Stimulated activated naive CD8-positive, alpha-beta T cell treated with anti-CD3 and anti-CD28 coated beads, Interleukin-15, amount 100 ng/mL, for 72 hours (primary cell): ENCODE measurements around the gene ABHD10.

Source experiments
- ATAC-seq: fragments of 150-1000 bp; cut with Tn5 transposase; 2 replicates; pipeline ENCODE4 v1.10.0; 2021; ENCODE audit warnings: mild to moderate bottlenecking, moderate library complexity
- DNase-seq, 2 donors: peaks; one replicate each; pipeline ENCODE4 v3.0.0; 2021 to 2022
- H3K27ac Mint-ChIP-seq, 2 donors: one replicate each; pipeline ENCODE4 v1.8.0; 2022; ENCODE audit warnings: mild to moderate bottlenecking in 2 of 2, mixed read lengths in 2 of 2, moderate library complexity in 2 of 2
- H3K27me3 Mint-ChIP-seq: one replicate; pipeline ENCODE4 v1.8.0; 2022; ENCODE audit warnings: mixed read lengths
- H3K4me1 Mint-ChIP-seq: one replicate; pipeline ENCODE4 v1.8.0; 2022; ENCODE audit warnings: mild to moderate bottlenecking, mixed read lengths
- H3K4me3 Mint-ChIP-seq, 2 donors: one replicate each; pipeline ENCODE4 v1.8.0; 2022; ENCODE audit warnings: mild to moderate bottlenecking in 2 of 2, mixed read lengths in 2 of 2, moderate library complexity in 1 of 2
- H3K9me3 Mint-ChIP-seq, 2 donors: one replicate each; pipeline ENCODE4 v1.8.0; 2022; ENCODE audit warnings: mixed read lengths in 2 of 2

ABHD10 gene

DNA sequence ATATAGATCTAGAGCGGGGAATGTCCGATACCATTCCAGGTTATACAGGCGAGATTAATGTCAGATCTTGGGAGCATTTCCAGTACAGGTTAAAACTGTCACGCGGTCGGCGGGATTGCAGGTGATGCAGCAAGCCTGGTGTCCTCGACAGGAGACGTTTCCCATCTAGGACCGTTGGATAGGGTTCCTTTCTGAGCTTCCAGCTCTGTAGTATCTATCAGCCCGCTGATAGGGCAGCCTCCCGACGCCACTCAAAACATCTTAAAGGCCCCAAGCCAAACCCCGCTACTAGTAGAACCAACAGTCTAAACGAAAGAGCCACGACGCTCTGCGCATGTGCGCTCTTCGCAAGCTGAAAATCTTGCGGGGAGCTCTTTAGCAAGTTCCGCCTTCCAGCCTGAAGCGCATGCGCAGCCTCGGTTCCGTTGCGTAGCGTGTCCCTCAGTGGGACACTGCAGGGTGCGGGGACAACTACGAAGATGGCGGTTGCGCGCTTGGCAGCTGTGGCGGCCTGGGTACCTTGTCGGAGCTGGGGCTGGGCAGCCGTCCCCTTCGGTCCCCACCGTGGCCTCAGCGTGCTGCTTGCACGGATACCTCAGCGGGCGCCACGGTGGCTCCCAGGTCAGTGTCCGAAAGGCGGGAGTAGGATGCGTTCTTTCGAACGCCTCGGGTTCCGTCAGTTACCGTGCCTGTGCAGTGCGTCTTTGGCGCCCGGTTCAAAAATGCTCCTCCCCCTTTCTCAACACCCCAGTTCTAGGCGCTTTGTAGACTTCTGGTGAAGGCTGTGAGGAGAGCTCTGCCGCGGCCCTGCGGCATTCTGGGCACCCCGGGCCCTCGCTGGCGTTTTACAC, at the start of gene ABHD10:
Gene ABHD10, plus strand, starts transcription at position 444 of the 851 bp plus-strand sequence. Its CDS starts 36 bp downstream, at position 480.
- H3K9me3 Mint-ChIP-seq = no peaks in the 10 kb centered on the region

DNA sequence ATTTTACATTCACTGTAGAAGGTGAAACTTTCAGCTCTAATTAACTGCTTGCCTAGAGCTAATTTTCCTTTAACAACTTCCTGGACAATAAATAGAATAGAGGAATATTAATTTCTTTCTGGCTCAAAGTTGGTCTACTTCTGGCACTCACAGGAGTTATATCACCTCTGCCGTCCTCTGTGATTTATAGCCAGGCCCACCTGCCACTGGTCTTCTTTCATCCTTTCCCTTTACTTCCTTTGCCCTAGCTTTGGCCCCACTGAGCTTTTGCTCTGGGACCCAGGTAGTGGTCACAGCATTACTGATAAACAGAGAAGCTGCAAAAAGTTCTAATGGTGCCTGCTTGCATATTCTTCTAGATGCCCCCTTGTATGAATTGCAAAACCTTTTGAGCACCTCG, 49.3 kb upstream of the ABHD10 start:
- Mint-ChIP-seq H3K9me3 (no peaks in the 10 kb centered on the region), H3K4me1 (no peaks in the 10 kb centered on the region), H3K4me3 (no peak overlapping the region), H3K27ac (no peak overlapping the region), H3K27me3 (no peaks in the 10 kb centered on the region)
- ATAC-seq (no peak), DNase-seq (no peak)

More for the DNA sequence above, at the start of gene ABHD10:
- peaks cover 33% of the 10 kb centered on the region for H3K4me1 Mint-ChIP-seq
- no peaks in the 10 kb centered on the region for H3K27me3 Mint-ChIP-seq
- peak; percentile 93 to 96 for DNase-seq
- peak within 1 kb of the TSS; percentile 85 to 92 for H3K4me3 Mint-ChIP-seq
- peak within 1 kb of the TSS; percentile 91 to 96 for H3K27ac Mint-ChIP-seq
- peak; percentile 98 for ATAC-seq

DNA sequence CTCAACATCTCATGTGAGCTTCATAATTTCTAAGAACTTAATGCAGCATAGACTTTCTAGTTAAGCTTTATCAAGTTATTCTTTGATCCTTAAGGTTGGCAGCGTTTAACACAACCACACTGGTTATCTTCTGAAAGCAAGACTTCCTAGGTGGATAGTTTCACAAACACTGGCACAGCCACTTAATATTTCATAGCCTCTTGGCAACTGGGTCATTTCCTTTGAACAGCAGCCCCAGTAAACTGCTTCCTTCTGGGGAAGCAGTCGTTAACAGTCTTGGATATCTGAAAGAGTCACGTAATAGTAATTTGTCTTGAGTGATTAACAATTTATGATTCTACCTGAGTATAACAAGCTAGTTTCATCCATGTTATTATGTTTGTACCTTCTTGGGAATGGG, 45.9 kb upstream of the ABHD10 start:
- H3K27me3 Mint-ChIP-seq = no peaks in the 10 kb centered on the region
- no peaks in the 10 kb centered on the region for H3K4me1 Mint-ChIP-seq
- H3K27ac Mint-ChIP-seq = no peak overlapping the region
- ATAC-seq = no peak
- no peak overlapping the region for H3K4me3 Mint-ChIP-seq
- H3K9me3 Mint-ChIP-seq = no peaks in the 10 kb centered on the region
- no peak for DNase-seq

DNA sequence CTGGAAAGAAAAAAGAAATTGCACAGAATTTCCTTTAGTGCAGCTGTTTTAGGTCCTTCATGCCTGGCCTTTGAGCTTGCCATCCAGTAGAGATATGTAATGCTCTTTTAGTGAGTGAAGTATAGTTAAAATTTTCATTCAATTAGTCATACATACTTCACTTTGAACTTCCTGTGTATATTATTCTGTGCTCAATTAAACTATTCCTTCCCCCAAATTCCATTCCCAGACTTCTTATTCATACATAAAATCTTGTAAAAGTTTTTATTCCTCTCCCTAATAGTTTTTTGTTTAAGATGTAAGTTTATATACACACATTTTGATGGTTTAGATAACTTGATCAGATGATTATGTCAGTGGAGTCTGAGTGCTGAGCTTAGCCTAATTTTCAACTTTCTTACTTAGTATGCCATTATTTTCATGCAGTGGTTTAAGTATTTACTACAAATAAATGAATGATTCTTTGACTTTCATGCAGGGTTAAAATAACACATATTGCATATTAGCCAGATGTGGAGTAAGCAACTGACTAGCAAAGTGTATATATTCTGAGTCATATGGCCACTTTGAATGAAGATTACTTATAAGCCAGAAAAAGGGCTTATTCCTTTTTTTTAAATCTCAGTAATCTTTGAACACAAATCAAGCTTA, 42.5 kb upstream of the ABHD10 start:
- DNase-seq (no peak), ATAC-seq (no peak)
- H3K27ac Mint-ChIP-seq = peak overlapping the region in 1 of 2 donors; percentile 49

DNA sequence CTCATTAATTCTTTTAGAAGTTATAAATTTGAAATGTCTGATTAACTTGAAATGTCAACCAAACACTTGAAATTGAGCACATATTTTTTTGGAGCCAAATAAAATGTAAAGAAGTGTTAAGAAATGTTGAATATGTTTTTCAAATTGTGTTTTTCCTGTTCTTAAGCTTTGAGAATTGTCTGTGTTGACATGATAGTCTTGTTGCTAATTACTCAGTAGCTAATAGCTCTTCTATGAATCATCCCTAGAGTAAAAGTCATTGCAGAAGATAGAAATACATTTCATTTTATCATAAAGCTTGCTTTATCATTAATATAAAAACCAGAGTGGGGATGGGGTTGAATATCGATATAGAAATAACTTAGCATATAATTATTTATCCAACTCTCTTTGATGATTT, 41.9 kb upstream of the ABHD10 start:
- no peaks in the 10 kb centered on the region for H3K27me3 Mint-ChIP-seq
- H3K4me1 Mint-ChIP-seq = no peaks in the 10 kb centered on the region
- ATAC-seq (no peak), DNase-seq (no peak)
- no peaks in the 10 kb centered on the region for H3K9me3 Mint-ChIP-seq
- no peak overlapping the region for H3K27ac Mint-ChIP-seq
- H3K4me3 Mint-ChIP-seq = no peak overlapping the region

More for the DNA sequence above, 42.5 kb upstream of the ABHD10 start:
- Mint-ChIP-seq H3K4me1 (no peaks in the 10 kb centered on the region), H3K27me3 (no peaks in the 10 kb centered on the region), H3K4me3 (no peak overlapping the region), H3K9me3 (no peaks in the 10 kb centered on the region)

DNA sequence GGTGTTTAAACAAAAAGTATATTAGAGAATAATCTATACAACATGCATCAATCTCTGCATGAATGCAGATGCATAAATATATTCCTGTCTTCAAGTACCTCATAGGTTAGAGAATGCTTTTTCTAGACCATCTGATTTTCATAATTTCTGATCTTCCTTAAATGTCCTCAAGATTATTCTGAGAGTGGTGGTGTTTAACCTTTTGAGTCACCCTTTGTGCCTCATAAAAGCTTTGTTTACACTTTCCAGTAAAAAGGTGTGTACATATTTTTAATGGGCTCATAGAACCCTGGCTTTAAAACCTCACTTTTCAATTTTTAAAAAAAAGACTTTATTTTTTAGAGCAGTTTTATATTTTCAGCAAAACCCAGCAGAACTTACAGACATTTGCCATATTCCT, 41.0 kb upstream of the ABHD10 start:
- Mint-ChIP-seq H3K27me3 (no peaks in the 10 kb centered on the region), H3K9me3 (no peaks in the 10 kb centered on the region), H3K4me1 (no peaks in the 10 kb centered on the region), H3K4me3 (no peak overlapping the region), H3K27ac (no peak overlapping the region)
- ATAC-seq (no peak), DNase-seq (no peak)

DNA sequence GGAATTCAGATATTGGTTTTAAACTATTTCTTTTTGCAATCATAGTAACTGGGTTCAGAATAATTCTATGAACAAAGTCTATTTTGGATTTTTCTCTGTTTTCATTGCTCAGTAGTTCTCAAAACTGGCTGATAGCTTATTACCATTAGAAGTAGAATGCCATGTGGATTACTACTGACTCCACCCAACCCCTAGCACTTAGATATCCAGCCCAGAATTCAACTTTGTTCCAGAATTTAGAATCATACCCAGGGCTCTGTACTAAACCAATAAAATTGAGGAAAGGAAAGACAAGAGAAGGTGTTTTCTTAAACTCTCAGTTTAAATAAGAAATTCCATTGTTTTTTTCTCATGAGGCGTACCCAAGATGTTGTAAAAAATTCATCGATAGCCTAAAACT, 39.0 kb upstream of the ABHD10 start:
- DNase-seq (no peak), ATAC-seq (no peak)
- Mint-ChIP-seq H3K27ac (no peak overlapping the region), H3K27me3 (no peaks in the 10 kb centered on the region), H3K9me3 (no peaks in the 10 kb centered on the region), H3K4me3 (no peak overlapping the region), H3K4me1 (no peaks in the 10 kb centered on the region)

DNA sequence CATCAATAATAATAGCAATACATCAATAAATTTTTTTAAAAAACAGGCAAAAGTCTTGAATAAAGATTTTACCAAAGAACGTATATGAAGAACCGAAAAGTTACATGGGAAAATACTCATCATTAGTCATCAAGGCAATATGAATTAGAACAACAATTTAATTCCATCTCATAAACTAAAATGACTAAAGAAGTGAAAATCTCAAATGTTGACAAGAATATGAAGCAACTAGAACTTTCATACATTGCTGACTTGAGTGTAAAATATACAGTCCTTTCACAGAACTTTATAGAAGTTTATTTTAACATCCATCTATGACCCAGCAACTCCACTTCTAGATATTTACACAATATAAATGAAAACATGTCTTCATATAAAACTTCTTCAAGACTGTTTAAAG, 35.3 kb upstream of the ABHD10 start:
- Mint-ChIP-seq H3K27ac (no peak overlapping the region), H3K4me1 (no peaks in the 10 kb centered on the region), H3K27me3 (no peaks in the 10 kb centered on the region), H3K4me3 (no peak overlapping the region), H3K9me3 (no peaks in the 10 kb centered on the region)
- no peak for ATAC-seq
- DNase-seq = no peak

DNA sequence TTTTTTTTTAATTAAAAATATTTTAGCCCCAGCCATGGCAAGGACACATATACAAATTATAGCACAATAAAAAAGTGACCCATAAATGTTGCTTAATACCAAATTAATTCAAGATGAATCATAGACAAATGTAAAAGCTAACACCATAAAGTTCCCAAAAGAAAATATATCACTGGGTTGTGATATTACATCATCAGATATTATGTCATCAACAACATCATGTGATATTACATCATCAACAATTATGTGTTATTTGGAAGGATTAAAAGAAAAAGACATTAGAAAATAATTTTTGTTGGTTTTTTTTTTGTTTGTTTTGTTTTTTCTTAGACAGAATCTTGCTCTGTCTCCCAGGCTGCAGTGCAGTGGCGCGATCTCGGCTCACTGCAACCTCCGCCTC, 34.5 kb upstream of the ABHD10 start:
- Mint-ChIP-seq H3K27ac (no peak overlapping the region), H3K4me3 (no peak overlapping the region), H3K9me3 (no peaks in the 10 kb centered on the region), H3K27me3 (no peaks in the 10 kb centered on the region), H3K4me1 (no peaks in the 10 kb centered on the region)
- DNase-seq (no peak), ATAC-seq (no peak)

DNA sequence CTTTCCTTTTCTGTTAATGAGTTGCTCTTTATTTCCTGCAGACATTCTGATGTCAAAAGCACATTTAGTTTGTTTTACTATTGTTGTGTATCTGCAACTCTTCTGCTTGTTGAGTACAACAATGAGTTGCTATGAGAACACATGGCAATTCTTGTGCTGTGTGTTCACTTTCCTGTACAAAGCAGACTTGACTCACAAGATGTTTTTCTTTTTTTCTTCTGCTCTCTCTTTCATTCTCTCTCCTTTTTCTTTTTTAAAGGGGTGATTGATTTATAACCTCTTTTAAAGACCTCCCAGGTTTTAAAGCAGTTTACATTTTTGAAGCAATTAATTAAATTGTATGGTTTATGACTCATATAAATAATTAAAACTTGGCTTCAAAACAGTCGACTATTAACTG, 31.6 kb upstream of the ABHD10 start:
- Mint-ChIP-seq H3K27ac (no peak overlapping the region), H3K4me1 (no peaks in the 10 kb centered on the region), H3K4me3 (no peak overlapping the region), H3K27me3 (no peaks in the 10 kb centered on the region), H3K9me3 (no peaks in the 10 kb centered on the region)
- DNase-seq (no peak), ATAC-seq (no peak)

DNA sequence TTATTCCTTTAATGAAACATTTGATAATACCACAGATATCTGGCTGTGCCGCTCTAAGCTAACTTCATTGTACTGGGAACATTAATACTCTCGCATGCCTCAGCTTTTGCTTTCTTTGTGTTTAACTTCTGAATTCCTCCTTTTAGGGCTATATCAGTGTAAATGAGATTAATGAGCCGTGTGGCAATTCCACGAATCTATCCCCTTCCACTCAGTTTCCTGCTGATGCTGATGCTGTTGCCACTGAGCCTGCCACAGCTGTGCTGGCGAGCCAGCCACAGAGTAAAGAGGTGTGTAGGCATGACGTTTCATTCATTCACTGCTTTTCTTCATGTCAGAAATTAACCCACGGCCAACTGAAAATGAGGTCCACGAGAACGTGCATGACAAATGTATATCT, 30.0 kb upstream of the ABHD10 start:
- Mint-ChIP-seq H3K4me1 (no peaks in the 10 kb centered on the region), H3K27me3 (no peaks in the 10 kb centered on the region), H3K4me3 (no peak overlapping the region), H3K27ac (no peak overlapping the region), H3K9me3 (no peaks in the 10 kb centered on the region)
- ATAC-seq (no peak), DNase-seq (no peak)

DNA sequence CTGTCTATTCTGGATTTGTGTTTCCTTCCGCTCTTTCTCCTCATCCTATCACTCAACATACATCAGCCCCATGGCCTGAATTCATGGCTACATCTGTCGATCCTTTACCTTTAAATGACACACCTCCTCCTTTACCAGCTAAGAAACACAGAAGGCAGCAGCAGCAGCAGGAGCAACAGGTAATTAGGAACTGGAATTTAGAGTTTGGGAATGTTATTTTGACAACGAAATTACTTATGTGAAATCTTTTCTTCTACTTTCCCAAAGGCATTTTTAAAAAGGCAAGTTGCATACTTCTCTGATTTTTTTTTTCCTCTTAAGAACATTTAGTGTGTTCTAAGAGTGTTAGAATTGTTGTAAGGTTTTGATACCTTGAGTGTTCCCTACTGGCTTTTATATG, 29.1 kb upstream of the ABHD10 start:
- Mint-ChIP-seq H3K4me1 (no peaks in the 10 kb centered on the region), H3K27me3 (no peaks in the 10 kb centered on the region), H3K9me3 (no peaks in the 10 kb centered on the region)

DNA sequence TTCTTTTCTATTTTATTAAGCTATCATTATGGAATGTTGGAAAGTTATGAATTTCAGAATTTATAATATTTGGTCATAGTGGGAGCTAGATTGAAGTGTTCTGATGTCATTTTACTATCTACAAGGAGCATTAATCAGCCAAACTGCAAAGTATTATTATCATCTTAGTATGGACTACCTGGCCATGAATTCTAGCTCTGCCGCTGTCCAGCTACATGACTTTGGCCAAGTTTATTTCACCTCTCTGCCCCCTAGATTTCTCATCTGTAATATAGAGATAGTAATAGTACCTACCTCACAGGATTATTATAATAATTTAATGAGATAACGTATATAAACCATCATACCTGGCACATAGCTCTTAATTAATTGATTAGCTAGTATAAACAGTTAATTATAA, 27.8 kb upstream of the ABHD10 start:
- no peak overlapping the region for H3K4me3 Mint-ChIP-seq
- no peaks in the 10 kb centered on the region for H3K27me3 Mint-ChIP-seq
- H3K27ac Mint-ChIP-seq = no peak overlapping the region
- no peak for DNase-seq
- ATAC-seq = no peak
- no peaks in the 10 kb centered on the region for H3K4me1 Mint-ChIP-seq
- no peaks in the 10 kb centered on the region for H3K9me3 Mint-ChIP-seq

More for the DNA sequence above, 29.1 kb upstream of the ABHD10 start:
- DNase-seq (no peak), ATAC-seq (no peak)
- H3K27ac Mint-ChIP-seq = no peak overlapping the region
- no peak overlapping the region for H3K4me3 Mint-ChIP-seq

DNA sequence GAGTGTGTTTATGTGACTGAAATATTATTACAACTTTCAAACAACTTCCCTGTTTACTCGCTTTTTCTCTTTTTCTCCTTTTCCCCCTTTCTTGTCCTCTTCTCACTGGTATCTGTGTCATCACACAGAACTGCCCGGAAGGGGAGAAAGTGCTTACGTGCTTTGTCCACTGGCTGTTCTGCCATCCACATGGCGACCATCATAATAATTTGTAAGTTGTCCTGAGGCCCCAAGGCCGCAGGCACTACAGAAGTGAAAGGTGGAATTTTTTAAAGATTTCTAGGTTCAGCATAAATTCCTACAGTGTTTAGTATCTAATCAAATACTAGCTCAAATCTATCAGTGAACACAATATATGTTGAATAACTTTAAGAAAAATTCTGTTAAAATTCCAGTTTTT, 26.7 kb upstream of the ABHD10 start:
- Mint-ChIP-seq H3K4me1 (no peaks in the 10 kb centered on the region), H3K27ac (peak overlapping the region in 1 of 2 donors; percentile 58), H3K27me3 (no peaks in the 10 kb centered on the region), H3K4me3 (no peak overlapping the region), H3K9me3 (no peaks in the 10 kb centered on the region)
- DNase-seq (no peak), ATAC-seq (no peak)

DNA sequence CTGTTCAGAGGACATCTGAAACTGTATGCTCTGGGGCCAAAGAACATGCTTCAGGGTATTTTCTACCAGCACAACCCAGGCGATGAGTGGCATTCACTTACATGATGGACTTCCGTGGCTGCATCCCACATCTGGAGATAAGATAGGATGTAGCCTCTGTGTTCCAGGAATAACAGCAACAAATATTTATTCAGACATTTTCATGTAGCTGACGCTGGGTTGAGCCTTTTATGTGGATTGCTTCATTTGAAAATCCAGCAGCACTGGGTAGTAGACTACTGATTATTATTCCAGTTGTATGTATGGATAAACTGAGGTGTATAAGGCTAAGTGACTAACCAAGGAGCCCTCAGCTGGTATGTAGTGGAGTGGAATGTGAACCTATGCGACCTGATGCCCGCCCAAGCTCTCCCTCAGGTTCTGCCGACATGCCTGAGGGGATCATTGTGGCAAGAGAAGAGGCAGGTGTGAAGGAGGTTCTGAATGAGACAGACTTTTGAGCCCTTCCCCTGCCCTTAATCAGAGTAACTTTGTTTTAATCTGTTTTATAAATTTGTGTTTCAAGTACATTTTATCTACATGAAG, 25.9 kb upstream of the ABHD10 start:
- H3K27ac Mint-ChIP-seq = no peak overlapping the region
- H3K9me3 Mint-ChIP-seq = no peaks in the 10 kb centered on the region
- no peak for DNase-seq
- no peaks in the 10 kb centered on the region for H3K4me1 Mint-ChIP-seq
- H3K27me3 Mint-ChIP-seq = no peaks in the 10 kb centered on the region
- no peak for ATAC-seq
- H3K4me3 Mint-ChIP-seq = no peak overlapping the region
